ENCODE data around the gene FCN3.

- TF ChIP-seq TAF1 (IDR thresholded peaks at IDR 0.05; ENCODE audit: borderline replicate concordance, insufficient read depth, low read length): no peak
- TF ChIP-seq SIN3A (IDR thresholded peaks at IDR 0.05; ENCODE audit: borderline replicate concordance, insufficient read depth, low read length): no peak
- no peak for TF ChIP-seq POLR2AphosphoS5 (IDR thresholded peaks at IDR 0.05; ENCODE audit: low read depth, low read length)
Measured at GRCh38 chr1:27398405-27399149, 24.0 kb upstream of the FCN3 start.

Measured in PFSK-1 (cell line).